ENCODE measurements around the gene CES3. TPM values are rescaled to one million over a fixed set of nuclear protein-coding genes. Genes with fewer than 3 reads are reported as not detected.

The CES3 gene
- 0.13 and 0.56 TPM in 2 replicates for total RNA-seq

DNA sequence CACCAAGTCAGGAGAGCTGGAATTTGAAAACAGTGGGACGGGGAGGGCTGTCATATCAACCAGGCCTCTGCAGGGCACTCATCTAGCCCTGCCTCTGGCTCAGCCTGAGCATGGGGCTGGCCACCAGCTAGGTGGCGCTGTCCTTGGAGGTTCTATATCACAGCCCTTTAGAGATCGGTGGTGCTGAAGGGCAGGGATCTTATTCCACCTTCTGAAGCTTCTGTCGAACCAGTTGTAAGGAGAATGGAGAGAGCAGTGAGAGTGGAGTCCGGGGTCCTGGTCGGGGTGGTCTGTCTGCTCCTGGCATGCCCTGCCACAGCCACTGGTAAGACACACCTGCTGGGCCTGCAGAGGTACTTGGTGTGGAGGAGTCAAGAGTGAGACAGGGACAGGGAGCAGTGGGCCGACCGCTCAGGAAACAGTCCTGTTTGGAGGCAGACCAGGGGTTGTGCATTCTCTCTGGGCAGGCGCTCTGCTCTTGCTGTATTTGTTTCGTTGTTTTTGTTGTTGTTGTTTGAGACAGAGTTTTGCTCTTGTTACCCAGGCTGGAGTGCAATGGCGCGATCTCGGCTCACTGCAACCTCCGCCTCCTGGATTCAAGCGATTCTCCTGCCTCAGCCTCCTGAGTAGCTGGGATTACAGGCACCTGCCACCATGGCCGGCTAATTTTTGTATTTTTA, at the start of gene CES3:
TSS of gene CES3 (plus strand) at position 202 of the 680 bp plus-strand sequence. CDS start at position 244, 42 bp downstream.

DNA sequence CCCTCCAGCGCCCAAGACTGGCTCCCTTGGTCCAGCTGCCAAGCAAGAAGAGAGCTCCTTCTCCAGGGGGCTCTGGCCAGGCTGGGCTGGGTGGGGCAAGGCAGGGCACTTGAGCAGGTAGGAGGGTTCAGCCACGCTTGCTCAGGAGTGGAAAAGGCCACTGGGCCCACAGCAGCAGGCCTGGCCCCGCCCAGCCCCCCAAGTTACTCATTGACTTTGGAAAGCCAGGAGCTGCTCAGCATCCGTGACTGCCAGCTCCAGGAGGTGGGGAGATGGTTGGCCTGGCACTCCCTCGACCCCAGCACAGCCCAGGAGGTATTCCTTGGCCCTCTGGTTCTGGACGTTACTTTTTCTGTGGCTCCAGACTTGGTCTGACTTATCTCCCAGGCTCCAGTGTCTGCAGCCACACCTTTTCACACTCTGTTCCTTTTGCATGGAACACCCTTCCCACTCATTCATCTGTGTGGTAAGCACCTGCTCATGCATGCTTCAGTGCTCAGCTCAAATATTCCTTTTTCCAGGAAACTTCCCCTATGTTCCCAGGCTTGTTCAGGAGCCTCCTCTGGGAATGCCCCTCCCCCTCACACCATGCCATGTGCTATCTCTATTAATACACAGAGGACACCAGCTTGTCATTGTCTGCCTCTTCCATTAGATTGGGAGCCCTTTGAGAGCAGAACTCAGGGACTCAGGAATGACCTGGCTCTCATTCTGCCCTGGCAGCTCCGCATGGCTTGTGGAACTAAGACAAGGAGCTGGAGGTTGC, 42.1 kb upstream of the CES3 start, which contains the start of gene CDH16:
TSS of gene CDH16 (minus strand) at position 83 of the 766 bp plus-strand sequence. CDS start 820 bp downstream, outside the sequence.

GRCh38 chr16:66925322-66925840, 35.7 kb upstream of the CES3 start, which contains the start of gene RRAD:
RRAD (minus strand) TSS chr16:66925535; CDS start chr16:66925179, 356 bp downstream.

DNA sequence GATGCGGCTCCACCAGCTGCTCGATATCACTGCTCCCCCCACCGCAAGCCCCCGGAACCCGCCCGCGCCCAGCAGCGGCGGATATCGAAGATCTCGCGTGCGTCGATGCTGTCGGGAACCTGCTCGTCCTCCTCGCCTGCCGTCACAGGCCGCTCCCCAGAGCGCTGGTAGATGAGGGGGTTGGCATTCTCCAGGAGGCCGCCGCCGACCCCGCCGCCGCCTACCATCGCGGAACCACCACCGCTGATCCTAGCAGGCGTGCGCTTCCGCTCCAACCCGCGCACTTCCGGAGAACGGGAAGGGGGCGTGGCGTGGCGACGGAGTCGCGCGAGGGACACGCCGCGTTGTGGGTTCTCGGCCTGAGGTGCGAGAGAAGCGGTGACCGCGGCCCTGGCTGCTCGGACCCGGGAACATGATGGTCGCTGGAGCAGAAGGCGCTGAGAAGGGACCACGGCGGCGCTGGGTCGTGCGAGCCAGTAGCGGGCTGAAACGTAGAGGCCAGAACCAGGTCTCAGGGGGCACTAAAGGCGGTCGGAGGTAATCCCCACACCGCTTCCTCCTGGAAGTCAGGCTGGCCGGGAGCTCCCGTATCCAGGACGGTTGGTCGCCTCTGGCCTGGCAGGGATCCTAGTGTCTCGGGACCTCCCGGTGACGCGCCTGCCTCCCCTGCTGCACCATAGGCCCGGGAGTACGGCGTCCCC, 26.8 kb upstream of the CES3 start, which contains the start of gene CIAO2B:
TSS of gene CIAO2B (minus strand) at position 265 of the 701 bp plus-strand sequence. CDS start at position 227, 38 bp downstream.

DNA sequence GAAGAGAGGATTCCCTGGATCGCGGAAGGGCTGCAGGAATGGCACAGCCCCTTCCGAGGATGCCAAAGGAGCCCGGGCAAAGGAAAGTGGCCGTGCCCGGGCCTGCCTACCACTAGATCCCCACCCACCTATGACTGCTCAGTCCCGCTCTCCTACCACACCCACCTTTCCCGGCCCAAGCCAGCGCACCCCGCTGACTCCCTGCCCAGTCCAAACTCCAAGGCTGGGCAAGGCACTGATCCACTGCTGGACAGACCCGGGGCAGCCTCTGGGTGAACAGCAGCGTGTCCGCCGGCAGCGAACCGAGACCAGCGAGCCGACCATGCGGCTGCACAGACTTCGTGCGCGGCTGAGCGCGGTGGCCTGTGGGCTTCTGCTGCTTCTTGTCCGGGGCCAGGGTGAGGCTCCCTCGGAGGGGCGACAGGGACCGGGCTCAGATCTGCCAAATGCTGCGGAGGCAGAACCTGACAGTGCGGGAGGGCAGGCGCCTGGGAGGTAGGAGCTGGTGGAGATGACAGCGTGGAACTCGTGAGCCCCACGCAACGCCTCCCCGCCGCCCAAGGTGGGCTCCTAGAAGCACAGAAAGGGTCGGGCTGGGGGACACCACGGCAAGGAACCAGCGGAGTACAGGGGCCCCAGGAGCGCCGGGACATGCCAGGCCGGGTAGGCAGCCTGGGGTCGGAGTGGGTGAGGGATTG, 25.6 kb upstream of the CES3 start, which contains the start of gene CES2:
TSS of gene CES2 (plus strand) at position 203 of the 698 bp plus-strand sequence. CDS start at position 323, 120 bp downstream.

GRCh38 chr16:66988197-66988788, 27.2 kb downstream of the CES3 start, which contains the start of gene CES4A:
CES4A (plus strand) TSS chr16:66988589; CDS start chr16:66988773, 184 bp downstream.

Other genes with a start within 250 kb of the CES3 start
- gene DYNC1LI2, start 209.7 kb upstream of the CES3 start, total RNA-seq, result 146 and 174 TPM in 2 replicates
- 0.12 and 0.13 TPM in 2 replicates for gene TERB1, start 159.7 kb upstream of the CES3 start, total RNA-seq
- gene NAE1, start 130.3 kb upstream of the CES3 start, total RNA-seq, result 58.0 and 60.4 TPM in 2 replicates
- not detected in 2 replicates for gene CA7, start 116.9 kb upstream of the CES3 start, total RNA-seq
- gene PDP2, start 80.8 kb upstream of the CES3 start, total RNA-seq, result 8.1 and 8.3 TPM in 2 replicates
- gene CDH16, start 42.4 kb upstream of the CES3 start, total RNA-seq, result not detected in 2 replicates
- 3.2 and 7.7 TPM in 2 replicates for gene RRAD, start 35.7 kb upstream of the CES3 start, total RNA-seq
- gene CIAO2B, start 26.9 kb upstream of the CES3 start, total RNA-seq, result 126 and 169 TPM in 2 replicates
- gene CES2, start 25.8 kb upstream of the CES3 start, total RNA-seq, result 28.1 and 29.1 TPM in 2 replicates
- 1.3 and 1.4 TPM in 2 replicates for gene CES4A, start 27.3 kb downstream of the CES3 start, total RNA-seq
- gene CBFB, start 67.9 kb downstream of the CES3 start, total RNA-seq, result 142 and 160 TPM in 2 replicates
- 12.8 and 13.5 TPM in 2 replicates for gene PHAF1, start 148.7 kb downstream of the CES3 start, total RNA-seq
- gene B3GNT9, start 189.7 kb downstream of the CES3 start, total RNA-seq, result 36.5 and 44.3 TPM in 2 replicates
- gene TRADD, start 198.6 kb downstream of the CES3 start, total RNA-seq, result 15.9 and 18.1 TPM in 2 replicates
- gene FBXL8, start 198.7 kb downstream of the CES3 start, total RNA-seq, result 7.1 and 7.2 TPM in 2 replicates
- 3.3 and 4.9 TPM in 2 replicates for gene HSF4, start 203.5 kb downstream of the CES3 start, total RNA-seq
- gene NOL3, start 209.3 kb downstream of the CES3 start, total RNA-seq, result 23.9 and 25.2 TPM in 2 replicates
- gene MATCAP1, start 222.7 kb downstream of the CES3 start, total RNA-seq, result 14.4 and 15.2 TPM in 2 replicates
- 0.25 and 0.66 TPM in 2 replicates for gene EXOC3L1, start 228.9 kb downstream of the CES3 start, total RNA-seq
- 36.6 and 42.5 TPM in 2 replicates for gene E2F4, start 230.9 kb downstream of the CES3 start, total RNA-seq
- 0.44 and 0.66 TPM in 2 replicates for gene ELMO3, start 237.9 kb downstream of the CES3 start, total RNA-seq

All from aortic smooth muscle cell (primary cell).